ENCODE data around the gene HOXB2. TPM values are rescaled to one million over a fixed set of nuclear protein-coding genes. Genes with fewer than 3 reads are reported as not detected.

HOXB2 gene
- total RNA-seq, 2 donors from 2014 or later = 4.5 to 18.8 TPM

DNA sequence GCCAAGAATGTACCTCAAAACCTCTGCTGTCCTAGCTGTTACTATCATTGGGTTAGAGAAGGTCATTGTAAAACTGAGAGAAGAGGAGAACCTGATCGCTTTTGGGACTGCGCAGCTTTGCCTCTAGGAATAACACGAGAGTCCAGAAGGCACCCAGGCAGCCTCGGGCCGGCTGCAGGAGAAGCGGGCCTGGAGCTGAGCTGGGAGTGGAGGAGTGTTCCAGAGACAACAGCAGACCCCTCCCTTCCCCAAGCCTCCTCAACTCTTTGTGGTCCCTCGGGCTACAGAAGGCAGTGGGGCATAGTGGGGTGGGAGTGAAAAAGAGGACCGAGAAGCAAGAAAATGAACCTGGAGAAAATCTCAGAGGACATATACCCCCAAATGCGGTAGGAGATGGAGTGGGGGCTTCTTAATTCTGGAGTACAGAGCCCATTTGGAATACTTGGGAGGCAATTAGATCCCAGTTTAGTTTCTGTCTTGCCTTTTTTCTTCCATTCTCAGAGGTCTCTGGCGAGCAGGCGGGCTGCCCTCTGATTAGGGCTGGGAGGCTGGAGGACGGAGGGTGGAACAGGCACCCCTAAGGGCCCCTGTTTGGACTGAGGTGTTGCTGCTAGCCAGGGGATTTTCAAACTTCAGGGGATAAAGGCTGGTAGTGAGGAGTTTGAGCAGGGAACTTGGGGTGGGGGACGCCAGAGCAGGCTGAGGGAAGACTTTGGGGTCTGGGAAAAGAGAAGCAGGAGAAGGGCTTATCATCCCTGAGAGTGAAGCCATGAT is 13.3 kb upstream of the HOXB2 start:
- Mint-ChIP-seq H3K4me3 (peak overlapping the region; percentile 52), H3K36me3 (ENCODE audit: low read depth) (peaks cover 5% of the 10 kb centered on the region), H3K27me3 (peaks cover 38% of the 10 kb centered on the region), H3K27ac (peak overlapping the region; percentile 9), H3K4me1 (peaks cover 21% of the 10 kb centered on the region)
- no peaks in the 10 kb centered on the region for H3K9me3 ChIP-seq (ENCODE audit: control insufficient read depth, low read length, poor library complexity, severe bottlenecking)
- no peak for ATAC-seq
- DNase-seq = no peak

DNA sequence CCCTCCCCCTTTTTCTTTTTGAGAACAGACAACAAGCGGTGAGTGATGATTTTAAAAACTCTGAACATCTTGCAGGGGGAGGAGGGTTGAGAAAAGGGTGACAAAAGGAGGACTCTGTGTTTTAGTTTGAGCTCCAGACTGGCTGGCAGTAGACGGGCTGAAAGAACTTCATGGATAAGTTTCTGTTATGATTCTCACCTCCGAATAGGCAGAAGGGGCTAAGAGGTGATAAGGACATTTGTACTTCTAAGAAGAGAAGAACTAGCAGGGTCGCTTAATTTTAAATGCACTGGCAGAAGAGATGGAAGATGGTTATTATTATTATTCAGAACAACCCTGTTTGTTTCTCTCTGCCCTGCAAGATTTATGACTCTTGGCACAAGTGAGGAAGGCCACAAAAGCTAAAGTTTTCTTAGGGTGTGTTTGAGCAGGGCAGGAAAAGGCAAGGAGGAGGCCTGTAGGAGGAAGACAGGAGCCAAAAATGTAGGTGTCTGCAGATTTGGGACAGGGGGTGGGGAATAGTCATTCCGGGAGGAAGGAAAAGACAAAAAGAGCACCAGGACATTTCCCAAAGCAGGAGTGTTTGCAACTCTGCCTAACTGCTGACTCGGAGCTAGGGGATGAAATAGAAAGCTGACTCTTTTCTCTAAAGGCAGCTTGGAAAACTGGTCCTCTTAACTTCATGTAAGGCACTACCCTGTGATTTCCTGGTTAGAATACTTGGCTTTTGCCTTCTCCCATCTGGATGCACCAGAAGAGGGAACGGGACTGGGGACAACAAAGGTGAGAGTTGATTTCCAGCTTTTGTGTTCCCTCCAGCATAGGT is 11.9 kb upstream of the HOXB2 start:
- Mint-ChIP-seq H3K36me3 (ENCODE audit: low read depth) (peaks cover 5% of the 10 kb centered on the region), H3K27ac (peak overlapping the region; percentile 60), H3K4me1 (peaks cover 19% of the 10 kb centered on the region), H3K4me3 (peak overlapping the region; percentile 7), H3K27me3 (peaks cover 34% of the 10 kb centered on the region)
- no peak for DNase-seq
- H3K9me3 ChIP-seq (ENCODE audit: control insufficient read depth, low read length, poor library complexity, severe bottlenecking) = no peaks in the 10 kb centered on the region
- no peak for ATAC-seq

DNA sequence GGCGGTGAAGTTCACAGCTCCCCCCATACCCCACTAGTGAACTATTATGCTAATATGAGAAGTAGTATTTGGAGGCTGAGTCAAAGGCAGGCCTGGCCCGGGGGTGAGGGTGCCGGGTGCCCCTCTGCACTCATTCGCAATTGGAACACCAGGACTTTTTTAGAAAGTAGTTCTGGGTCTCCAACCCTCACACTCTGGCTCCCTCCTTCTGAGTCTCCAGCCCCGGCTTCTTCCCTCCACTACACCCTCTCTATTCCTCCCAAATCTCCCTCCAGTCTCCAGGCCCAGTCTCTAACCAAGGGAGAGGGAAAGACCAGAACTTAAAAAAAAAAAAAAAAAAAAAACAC is 11.3 kb upstream of the HOXB2 start:
- no peaks in the 10 kb centered on the region for H3K9me3 ChIP-seq (ENCODE audit: control insufficient read depth, low read length, poor library complexity, severe bottlenecking)
- no peak for DNase-seq
- H3K36me3 Mint-ChIP-seq (ENCODE audit: low read depth) = peaks cover 5% of the 10 kb centered on the region
- peak overlapping the region; percentile 7 for H3K4me3 Mint-ChIP-seq
- H3K27me3 Mint-ChIP-seq = peaks cover 34% of the 10 kb centered on the region
- peak overlapping the region; percentile 77 for H3K27ac Mint-ChIP-seq
- peaks cover 13% of the 10 kb centered on the region for H3K4me1 Mint-ChIP-seq
- no peak for ATAC-seq

- H3K27ac Mint-ChIP-seq = peak overlapping the region; percentile 77
- no peaks in the 10 kb centered on the region for H3K9me3 ChIP-seq (ENCODE audit: control insufficient read depth, low read length, poor library complexity, severe bottlenecking)
- peaks cover 12% of the 10 kb centered on the region for H3K4me1 Mint-ChIP-seq
- peak; percentile 60 for ATAC-seq
- no peak for DNase-seq
- H3K4me3 Mint-ChIP-seq = peak overlapping the region; percentile 91
- peaks cover 5% of the 10 kb centered on the region for H3K36me3 Mint-ChIP-seq (ENCODE audit: low read depth)
- H3K27me3 Mint-ChIP-seq = peaks cover 34% of the 10 kb centered on the region
Measured at GRCh38 chr17:48555258-48556228, 10.6 kb upstream of the HOXB2 start.

GRCh38 chr17:48554412-48555257 is 9.7 kb upstream of the HOXB2 start:
- Mint-ChIP-seq H3K27ac (peak overlapping the region; percentile 77), H3K36me3 (ENCODE audit: low read depth) (peaks cover 5% of the 10 kb centered on the region), H3K4me3 (peak overlapping the region; percentile 91)

GRCh38 chr17:48553826-48554225 is 8.9 kb upstream of the HOXB2 start:
- Mint-ChIP-seq H3K36me3 (ENCODE audit: low read depth) (peaks cover 5% of the 10 kb centered on the region), H3K4me3 (no peak overlapping the region), H3K4me1 (peaks cover 14% of the 10 kb centered on the region), H3K27ac (no peak overlapping the region), H3K27me3 (peaks cover 25% of the 10 kb centered on the region)
- DNase-seq = no peak
- ATAC-seq = no peak
- no peaks in the 10 kb centered on the region for H3K9me3 ChIP-seq (ENCODE audit: control insufficient read depth, low read length, poor library complexity, severe bottlenecking)

More at GRCh38 chr17:48554412-48555257, 9.7 kb upstream of the HOXB2 start:
- H3K9me3 ChIP-seq (ENCODE audit: control insufficient read depth, low read length, poor library complexity, severe bottlenecking) = no peaks in the 10 kb centered on the region
- no peak for DNase-seq
- Mint-ChIP-seq H3K4me1 (peaks cover 12% of the 10 kb centered on the region), H3K27me3 (peaks cover 33% of the 10 kb centered on the region)
- no peak for ATAC-seq

- Mint-ChIP-seq H3K36me3 (ENCODE audit: low read depth) (peaks cover 2% of the 10 kb centered on the region), H3K4me3 (no peak overlapping the region), H3K4me1 (peaks cover 16% of the 10 kb centered on the region), H3K27ac (no peak overlapping the region), H3K27me3 (peaks cover 18% of the 10 kb centered on the region)
- H3K9me3 ChIP-seq (ENCODE audit: control insufficient read depth, low read length, poor library complexity, severe bottlenecking) = no peaks in the 10 kb centered on the region
- ATAC-seq (no peak), DNase-seq (no peak)
Measured at GRCh38 chr17:48553190-48553547, 8.3 kb upstream of the HOXB2 start.

- H3K9me3 ChIP-seq (ENCODE audit: control insufficient read depth, low read length, poor library complexity, severe bottlenecking) = no peaks in the 10 kb centered on the region
- no peak overlapping the region for H3K27ac Mint-ChIP-seq
- no peak overlapping the region for H3K4me3 Mint-ChIP-seq
- peaks cover 16% of the 10 kb centered on the region for H3K4me1 Mint-ChIP-seq
- peaks cover 15% of the 10 kb centered on the region for H3K27me3 Mint-ChIP-seq
- H3K36me3 Mint-ChIP-seq (ENCODE audit: low read depth) = peaks cover 2% of the 10 kb centered on the region
- ATAC-seq = no peak
- DNase-seq = no peak
Measured at GRCh38 chr17:48552466-48553189, 7.7 kb upstream of the HOXB2 start.

GRCh38 chr17:48551596-48552465 is 6.9 kb upstream of the HOXB2 start:
- DNase-seq (no peak), ATAC-seq (no peak)
- H3K4me3 Mint-ChIP-seq = no peak overlapping the region
- H3K27ac Mint-ChIP-seq = no peak overlapping the region
- peaks cover 2% of the 10 kb centered on the region for H3K36me3 Mint-ChIP-seq (ENCODE audit: low read depth)
- H3K4me1 Mint-ChIP-seq = peaks cover 16% of the 10 kb centered on the region
- H3K27me3 Mint-ChIP-seq = peaks cover 13% of the 10 kb centered on the region
- H3K9me3 ChIP-seq (ENCODE audit: control insufficient read depth, low read length, poor library complexity, severe bottlenecking) = no peaks in the 10 kb centered on the region

DNA sequence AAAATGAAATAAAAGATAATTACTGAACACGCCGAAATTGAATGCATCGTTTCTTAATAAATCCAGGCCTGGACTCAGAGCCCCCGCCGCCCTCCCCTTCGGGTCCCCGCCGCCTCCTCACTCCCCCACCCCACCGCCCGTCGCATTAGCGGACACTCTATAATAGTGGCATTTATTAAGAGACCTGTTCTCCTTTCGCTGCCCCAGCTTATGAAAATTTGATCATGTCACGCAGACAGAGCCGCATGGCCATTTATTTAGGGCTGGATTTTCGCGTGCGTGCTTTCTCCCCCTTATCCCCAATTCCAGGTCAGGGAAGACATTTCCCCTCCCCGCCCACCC is 6.3 kb upstream of the HOXB2 start:
- H3K9me3 ChIP-seq (ENCODE audit: control insufficient read depth, low read length, poor library complexity, severe bottlenecking) = no peaks in the 10 kb centered on the region
- Mint-ChIP-seq H3K4me3 (no peak overlapping the region), H3K27me3 (peaks cover 7% of the 10 kb centered on the region), H3K27ac (no peak overlapping the region), H3K36me3 (ENCODE audit: low read depth) (peaks cover 2% of the 10 kb centered on the region), H3K4me1 (peaks cover 13% of the 10 kb centered on the region)
- DNase-seq (no peak), ATAC-seq (no peak)

DNA sequence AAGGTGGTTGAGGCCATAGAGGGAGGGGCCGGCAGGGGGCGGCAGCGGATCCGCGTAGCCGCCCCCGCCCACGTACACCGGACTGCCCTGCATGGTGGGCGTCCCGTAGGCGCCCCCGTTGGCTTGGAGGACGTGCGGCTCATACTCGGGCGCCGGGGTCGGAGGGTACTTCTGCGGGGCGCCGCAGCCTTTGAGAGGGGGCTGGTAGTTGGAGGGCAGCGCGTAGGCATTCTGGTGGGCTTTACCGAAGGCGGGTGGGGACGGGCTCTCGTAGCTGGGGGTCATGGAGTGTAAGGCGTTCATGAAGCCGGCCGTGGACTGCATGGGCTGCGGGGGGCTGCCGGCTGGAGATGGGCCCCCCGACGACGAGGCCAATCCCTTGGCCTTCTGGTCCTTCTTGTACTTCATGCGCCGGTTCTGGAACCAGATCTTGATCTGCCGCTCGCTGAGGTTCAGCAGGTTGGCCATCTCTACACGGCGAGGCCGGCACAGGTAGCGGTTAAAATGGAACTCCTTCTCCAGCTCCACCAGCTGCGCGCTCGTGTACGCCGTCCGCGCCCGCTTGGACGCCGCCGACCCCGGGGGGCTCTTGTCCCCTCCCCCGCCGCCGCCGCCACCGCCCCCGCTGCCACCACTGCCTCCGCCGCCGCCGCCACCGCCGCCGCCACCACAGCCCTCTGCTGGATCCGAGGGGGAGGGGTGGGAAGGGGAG is 5.7 kb upstream of the HOXB2 start:
- H3K4me1 Mint-ChIP-seq = peaks cover 15% of the 10 kb centered on the region
- DNase-seq (no peak), ATAC-seq (no peak)
- H3K9me3 ChIP-seq (ENCODE audit: control insufficient read depth, low read length, poor library complexity, severe bottlenecking) = no peaks in the 10 kb centered on the region
- peaks cover 2% of the 10 kb centered on the region for H3K36me3 Mint-ChIP-seq (ENCODE audit: low read depth)
- peaks cover 6% of the 10 kb centered on the region for H3K27me3 Mint-ChIP-seq
- no peak overlapping the region for H3K27ac Mint-ChIP-seq
- H3K4me3 Mint-ChIP-seq = no peak overlapping the region
